Lung (tissue), 12 donors: ENCODE measurements around the gene CEP104. TPM values are rescaled to one million over a fixed set of nuclear protein-coding genes. Genes with fewer than 3 reads are reported as not detected.

Experiments used
- ATAC-seq: fragments of 200-7000 bp; cut with Tn5 transposase; one replicate; pipeline ENCODE4 v1.9.1; 2020; ENCODE audit warnings: moderate number of reproducible peaks; ENCODE audit not compliant: insufficient read depth, low FRiP score
- DNase-seq, 3 donors: peaks; one replicate each; pipeline ENCODE4 v3.0.0-alpha.2; 2013 to 2017
- H3K27ac ChIP-seq, 2 donors: one replicate each; pipeline ENCODE4 v1.5.1; 2013; ENCODE audit warnings: mild to moderate bottlenecking in 2 of 2, moderate library complexity in 2 of 2, control low read depth in 1 of 2, inconsistent platforms in 1 of 2, low read depth in 1 of 2, low read length in 1 of 2
- H3K27me3 ChIP-seq, 3 donors: one replicate each; pipeline ENCODE4 v1.5.1; 2013; ENCODE audit warnings: low read length in 2 of 3; ENCODE audit not compliant: control insufficient read depth in 3 of 3, insufficient read depth in 3 of 3
- H3K36me3 ChIP-seq, 4 donors: one replicate each; pipeline ENCODE4 v1.5.1; 2013; ENCODE audit warnings: low read length in 4 of 4, mild to moderate bottlenecking in 1 of 4, moderate library complexity in 1 of 4; ENCODE audit not compliant: control insufficient read depth in 4 of 4, insufficient read depth in 4 of 4
- H3K4me1 ChIP-seq, 5 donors: one replicate each; pipeline ENCODE4 v1.5.1; 2013; ENCODE audit warnings: low read length in 5 of 5, mild to moderate bottlenecking in 2 of 5, moderate library complexity in 1 of 5; ENCODE audit not compliant: control insufficient read depth in 5 of 5, insufficient read depth in 5 of 5
- H3K4me3 ChIP-seq: one replicate; pipeline ENCODE4 v1.5.1; 2013; ENCODE audit warnings: mild to moderate bottlenecking, control low read depth, moderate library complexity
- H3K9ac ChIP-seq, 2 donors: one replicate each; pipeline ENCODE4 v1.5.1; 2013; ENCODE audit warnings: low read length in 2 of 2, control low read depth in 1 of 2; ENCODE audit not compliant: insufficient read depth in 1 of 2
- H3K9me3 ChIP-seq, 4 donors: one replicate each; pipeline ENCODE4 v1.5.1; 2013; ENCODE audit warnings: low read length in 3 of 4, mild to moderate bottlenecking in 1 of 4, moderate library complexity in 1 of 4; ENCODE audit not compliant: control insufficient read depth in 4 of 4, insufficient read depth in 3 of 4
- CTCF ChIP-seq: IDR thresholded peaks from 2 replicates; pipeline ENCODE4 v1.5.1; 2012; ENCODE audit warnings: mild to moderate bottlenecking; ENCODE audit errors: control extremely low read depth, extremely low read depth
- WGBS, 2 donors: extraction: QIAGEN DNeasy Blood & Tissue Kit; methylation state at CpG; one replicate each; pipeline ENCODE4 v1.1.7; 2013; 5-methylcytosine and 5-hydroxymethylcytosine counted together
- polyA plus RNA-seq, 2 donors: library from polyadenylated mRNA; stranded (reverse); fragments of 200-250 nt; gene quantifications; one replicate each; pipeline ENCODE4 v1.2.1, GENCODE V29; 2013
- total RNA-seq, 2 donors: library from RNA; depleted of rRNA in 1 of 2; stranded (reverse); fragments of >200 nt in 1 of 2; gene quantifications; one replicate each; pipeline ENCODE4 v1.2.1, GENCODE V29; 2014 to 2021
- donor health status: control.
- donor health status: control.
- donor health status: Bipolar disorder and iron deficiency.
- donor health status: healthy.
- donor health status: DM: yes; HTN: yes; CAD: no.

The CEP104 gene
- total and polyA plus RNA-seq, 4 donors, result 8.9 to 56.5 (median 25.5) TPM

GRCh38 chr1:3828391-3828790, 28.6 kb downstream of the CEP104 start:
- TF ChIP-seq CTCF, result no peak
- H3K4me1 ChIP-seq, result no peaks in the 10 kb centered on the region
- no peak overlapping the region for H3K27ac ChIP-seq
- no peak overlapping the region for H3K9ac ChIP-seq
- H3K9me3 ChIP-seq, result no peaks in the 10 kb centered on the region
- DNase-seq (no peak), ATAC-seq (no peak)
- H3K4me3 ChIP-seq, result no peak overlapping the region
- H3K36me3 ChIP-seq, result peaks cover 22 to 57% (median 30%) of the 10 kb centered on the region in 4 donors
- 94 to 95% methylated on average over 8 of the region's 8 CpGs for WGBS, 2 donors
- no peaks in the 10 kb centered on the region for H3K27me3 ChIP-seq

GRCh38 chr1:3827813-3828307, 29.2 kb downstream of the CEP104 start:
- H3K4me1 ChIP-seq, result no peaks in the 10 kb centered on the region
- no peaks in the 10 kb centered on the region for H3K9me3 ChIP-seq
- peaks cover 22 to 62% (median 30%) of the 10 kb centered on the region in 4 donors for H3K36me3 ChIP-seq
- no peak for TF ChIP-seq CTCF
- H3K27me3 ChIP-seq, result no peaks in the 10 kb centered on the region
- WGBS, 2 donors, result 88 to 93% methylated on average over 14 of the region's 14 CpGs
- no peak overlapping the region for H3K27ac ChIP-seq
- no peak overlapping the region for H3K4me3 ChIP-seq
- ATAC-seq (no peak), DNase-seq (no peak)
- no peak overlapping the region for H3K9ac ChIP-seq

- Histone ChIP-seq H3K9ac (no peak overlapping the region), H3K4me1 (no peaks in the 10 kb centered on the region), H3K36me3 (peaks cover 15 to 71% (median 26%) of the 10 kb centered on the region in 4 donors), H3K4me3 (no peak overlapping the region), H3K27me3 (no peaks in the 10 kb centered on the region), H3K9me3 (no peaks in the 10 kb centered on the region), H3K27ac (no peak overlapping the region)
- no peak for TF ChIP-seq CTCF
- ATAC-seq, result no peak
- whole genome bisulfite sequencing, 2 donors, result 86 to 90% methylated on average over 15 of the region's 15 CpGs
- no peak for DNase-seq
Measured at GRCh38 chr1:3825356-3825755, 31.7 kb downstream of the CEP104 start.

GRCh38 chr1:3824650-3825049, 32.4 kb downstream of the CEP104 start:
- Histone ChIP-seq H3K4me1 (no peaks in the 10 kb centered on the region), H3K9me3 (no peaks in the 10 kb centered on the region), H3K27me3 (no peaks in the 10 kb centered on the region), H3K4me3 (no peak overlapping the region), H3K27ac (no peak overlapping the region), H3K9ac (no peak overlapping the region), H3K36me3 (peaks cover 15 to 66% (median 26%) of the 10 kb centered on the region in 4 donors)
- no peak for DNase-seq
- TF ChIP-seq CTCF, result no peak
- no peak for ATAC-seq
- WGBS, 2 donors, result 78 to 99% methylated on average over 8 of the region's 8 CpGs
